OCI-LY7 (cell line): ENCODE results near the gene LRP10. TPM values are rescaled to one million over a fixed set of nuclear protein-coding genes. Genes with fewer than 3 reads are reported as not detected.

ENCODE experiments used
- BruUV-seq: library from RNA; stranded (reverse); fragments of 400-500 nt; replicated peaks from 2 replicates; lab custom pipeline; 2021; lab: Mats Ljungman, UMichigan
- CTCF ChIA-PET: fragments of 300-600 bp; sonication (Branson Sonifier 250); formaldehyde crosslinking; loops from one replicate; lab custom pipeline; 2022; ENCODE audit warnings: antibody characterized with exemption; ENCODE audit not compliant: unreplicated experiment; lab: Charles Lee
- POLR2A ChIA-PET: fragments of 300-600 bp; sonication (Branson Sonifier 250); formaldehyde crosslinking; loops from one replicate; lab custom pipeline; 2022; ENCODE audit warnings: antibody characterized with exemption; lab: Charles Lee
- DNase-seq: peaks from one replicate; pipeline ENCODE4 v3.0.0-alpha.2; 2015; ENCODE audit warnings: low spot score
- H2AFZ ChIP-seq: fragments of 200-600 bp; sonication (generic), shearing (Covaris generic); 2 replicates; pipeline ENCODE4 v1.6.1; 2014; ENCODE audit warnings: mild to moderate bottlenecking, antibody characterized with exemption, low read length, moderate library complexity
- H3K27ac ChIP-seq: fragments of 200-600 bp; sonication (generic); 2 replicates; pipeline ENCODE4 v1.5.1; 2014; ENCODE audit warnings: mixed run types, low read depth, mild to moderate bottlenecking, moderate library complexity, low read length, inconsistent platforms; ENCODE audit not compliant: poor library complexity, severe bottlenecking
- H3K36me3 ChIP-seq: fragments of 200-600 bp; sonication (generic); 2 replicates; pipeline ENCODE4 v1.6.1; 2014; ENCODE audit warnings: mild to moderate bottlenecking, antibody characterized with exemption, low read length, moderate library complexity, mixed read lengths; ENCODE audit not compliant: insufficient read depth
- H3K4me1 ChIP-seq: fragments of 200-600 bp; sonication (generic); 2 replicates; pipeline ENCODE4 v1.5.1; 2014; ENCODE audit warnings: mild to moderate bottlenecking, low read length; ENCODE audit not compliant: insufficient read depth, poor library complexity, severe bottlenecking
- H3K4me2 ChIP-seq: fragments of 200-600 bp; sonication (generic); 2 replicates; pipeline ENCODE4 v1.6.1; 2014; ENCODE audit warnings: mild to moderate bottlenecking, low read length
- H3K4me3 ChIP-seq: fragments of 200-600 bp; sonication (generic); 2 replicates; pipeline ENCODE4 v1.5.1; 2014; ENCODE audit warnings: mild to moderate bottlenecking, low read depth, low read length; ENCODE audit not compliant: poor library complexity, severe bottlenecking
- H3K79me2 ChIP-seq: fragments of 200-600 bp; sonication (generic); 2 replicates; pipeline ENCODE4 v1.6.1; 2016; ENCODE audit warnings: low read depth, mild to moderate bottlenecking, low read length, moderate library complexity, mixed read lengths; ENCODE audit not compliant: insufficient read depth
- H3K9me2 ChIP-seq: fragments of 200-600 bp; sonication (generic); 2 replicates; pipeline ENCODE4 v1.6.1; 2016; ENCODE audit warnings: mild to moderate bottlenecking, low read length, mixed read lengths; ENCODE audit not compliant: insufficient read depth
- H3K9me3 ChIP-seq: fragments of 200-600 bp; sonication (generic); 2 replicates; pipeline ENCODE4 v1.6.1; 2014; ENCODE audit warnings: mild to moderate bottlenecking, mixed run types, low read length, mixed read lengths
- H4K20me1 ChIP-seq: fragments of 200-600 bp; sonication (generic); 2 replicates; pipeline ENCODE4 v1.6.1; 2014; ENCODE audit warnings: mild to moderate bottlenecking, antibody characterized with exemption, low read length, moderate library complexity, mixed read lengths; ENCODE audit not compliant: insufficient read depth
- CTCF ChIP-seq: fragments of 200-600 bp; sonication (generic); conservative IDR thresholded peaks from 2 replicates; pipeline ENCODE4 v1.5.1; 2014; ENCODE audit warnings: mild to moderate bottlenecking, antibody characterized with exemption, low read length, moderate library complexity, mixed read lengths
- EZH2phosphoT487 ChIP-seq: fragments of 200-600 bp; sonication (generic); IDR thresholded peaks from 2 replicates; pipeline ENCODE4 v1.6.1; 2018; ENCODE audit warnings: low read depth, borderline replicate concordance, mild to moderate bottlenecking, mixed run types, antibody characterized with exemption, low read length, moderate library complexity, mixed read lengths
- intact Hi-C: fragments of 100-400 bp; cut with micrococcal nuclease; formaldehyde crosslinking; loops from one replicate; pipeline ENCODE4 v1.10.0; 2022; ENCODE audit not compliant: unreplicated experiment
- total RNA-seq, 2 experiments: library from RNA; depleted of rRNA in 1 of 2; stranded (reverse); fragments of >200 nt in 1 of 2; shearing (Covaris generic) in 1 of 2; gene quantifications; 2 replicates each; pipeline ENCODE4 v1.2.3, GENCODE V29; 2014 to 2022

LRP10 gene
- total RNA-seq, 2 experiments from 2014 or later = 25.5 to 55.1 TPM

- Histone ChIP-seq H3K4me1 (peaks cover 53% of the 10 kb centered on the region), H3K36me3 (peaks cover 1% of the 10 kb centered on the region; the same call in 1 of the 2 replicates), H4K20me1 (no peaks in the 10 kb centered on the region), H2AFZ (no peak overlapping the region), H3K79me2 (no peaks in the 10 kb centered on the region), H3K4me2 (peak overlapping the region; percentile 49), H3K27ac (peak overlapping the region; percentile 51), H3K9me3 (no peaks in the 10 kb centered on the region), H3K9me2 (no peaks in the 10 kb centered on the region), H3K4me3 (no peak overlapping the region)
- no TSS peak for BruUV-seq
- intact Hi-C loops = no loop called here
- CTCF ChIA-PET = interaction anchor here (0.6 kb wide), 1 partner anchor 26 kb away, joined by 3 read pairs; no protein-coding TSS in a partner anchor
- POLR2A ChIA-PET = interaction anchor here (0.6 to 1.6 kb wide), 2 partner anchors 9 to 26 kb away, joined by 3 to 6 read pairs; partner anchors contain the start of genes RBM23 and REM2
- TF ChIP-seq CTCF (no peak), EZH2phosphoT487 (no peak)
- no peak for DNase-seq
Observed at GRCh38 chr14:22892488-22892887, 20.9 kb downstream of the LRP10 start.

GRCh38 chr14:22893706-22894105 is 22.2 kb downstream of the LRP10 start:
- intact Hi-C loops = no loop called here
- no peak for TF ChIP-seq EZH2phosphoT487
- TF ChIP-seq CTCF = no peak
- Histone ChIP-seq H3K4me1 (peaks cover 47% of the 10 kb centered on the region), H3K4me3 (peak overlapping the region; percentile 5), H3K9me2 (no peaks in the 10 kb centered on the region), H2AFZ (no peak overlapping the region; the same call in 1 of the 2 replicates), H3K4me2 (peak overlapping the region; percentile 49), H3K79me2 (no peaks in the 10 kb centered on the region), H3K9me3 (no peaks in the 10 kb centered on the region), H4K20me1 (no peaks in the 10 kb centered on the region), H3K27ac (peak overlapping the region; percentile 51), H3K36me3 (peaks cover 13% of the 10 kb centered on the region; the same call in 1 of the 2 replicates)
- POLR2A ChIA-PET = interaction anchor here (1.0 to 1.6 kb wide), 3 partner anchors 10 to 264 kb away, joined by 3 to 6 read pairs (median 3); partner anchors contain the start of gene REM2
- DNase-seq = peak; percentile 71
- CTCF ChIA-PET = interaction anchor here (0.5 to 0.7 kb wide), 2 partner anchors 11 to 33 kb away, joined by 3 read pairs; partner anchors contain the start of gene REM2
- no TSS peak for BruUV-seq

GRCh38 chr14:22895402-22895801 is 23.9 kb downstream of the LRP10 start:
- Histone ChIP-seq H3K9me3 (no peaks in the 10 kb centered on the region), H3K9me2 (no peaks in the 10 kb centered on the region), H3K4me2 (no peak overlapping the region), H3K27ac (no peak overlapping the region), H3K79me2 (no peaks in the 10 kb centered on the region), H3K36me3 (peaks cover 25% of the 10 kb centered on the region), H4K20me1 (no peaks in the 10 kb centered on the region), H3K4me1 (peaks cover 39% of the 10 kb centered on the region), H3K4me3 (no peak overlapping the region), H2AFZ (no peak overlapping the region)
- DNase-seq = no peak
- ChIA-PET CTCF (no interaction called here), POLR2A (interaction anchor here (0.6 to 1.3 kb wide), 2 partner anchors 10 to 23 kb away, joined by 3 to 4 read pairs; partner anchors contain the start of gene LRP10)
- intact Hi-C loops = no loop called here
- BruUV-seq = no TSS peak
- no peak for TF ChIP-seq EZH2phosphoT487
- TF ChIP-seq CTCF = no peak
